NCI-H1930 (cell line): ENCODE results near the gene POU3F2.

Experiments used
- DNase-seq, 2 experiments: peaks; one replicate each; lab custom pipeline; 2025; lab: John Stamatoyannopoulos, UW

POU3F2 gene

GRCh38 chr6:98844244-98845210 lies 10.2 kb downstream of the POU3F2 start:
- no peak for DNase-seq

DNA sequence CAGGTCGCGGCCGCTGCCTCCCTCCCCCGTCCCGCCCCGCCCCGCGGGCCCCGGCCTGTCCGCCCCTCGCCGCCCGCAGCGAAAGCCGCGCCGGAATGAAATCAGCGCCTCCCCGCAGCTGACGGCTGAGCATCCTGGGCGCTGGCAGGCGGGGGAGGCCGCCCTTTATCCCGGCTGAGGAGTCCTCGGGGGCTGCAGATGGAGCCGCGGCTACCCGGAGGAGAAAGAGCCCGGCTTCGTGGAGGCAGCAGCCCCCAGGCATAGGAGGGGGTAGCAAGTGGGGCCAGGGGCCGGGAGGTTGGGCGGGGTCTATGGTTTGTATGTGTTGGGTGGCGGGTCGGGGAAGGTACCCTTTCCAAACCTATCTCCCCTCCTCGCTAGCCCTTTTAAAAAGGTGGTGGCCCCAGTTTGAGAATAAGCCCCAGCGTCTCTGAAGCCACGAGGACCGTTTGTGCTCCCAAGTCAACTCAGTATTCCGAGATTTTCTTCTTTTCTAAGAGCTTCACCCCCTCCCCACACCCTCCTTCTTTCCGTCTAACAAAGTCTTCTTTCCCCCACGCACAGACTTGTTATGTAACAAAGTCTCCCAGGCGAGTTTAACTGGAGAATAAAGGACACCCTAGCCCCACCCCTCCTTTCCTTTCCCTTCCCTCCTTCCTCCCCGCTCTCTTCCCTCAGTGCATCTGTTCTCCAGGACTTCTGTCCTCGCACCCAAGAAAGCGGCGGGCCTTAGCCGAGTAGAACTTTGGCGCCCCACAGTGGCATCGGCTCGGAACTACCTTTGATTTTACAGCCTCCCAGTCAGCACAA lies 11.0 kb downstream of the POU3F2 start:
- DNase-seq: peak; percentile 66 to 77

- no peak for DNase-seq
Observed at GRCh38 chr6:98846021-98846380, 11.6 kb downstream of the POU3F2 start.

GRCh38 chr6:98847416-98847778 lies 13.0 kb downstream of the POU3F2 start:
- DNase-seq: no peak

DNA sequence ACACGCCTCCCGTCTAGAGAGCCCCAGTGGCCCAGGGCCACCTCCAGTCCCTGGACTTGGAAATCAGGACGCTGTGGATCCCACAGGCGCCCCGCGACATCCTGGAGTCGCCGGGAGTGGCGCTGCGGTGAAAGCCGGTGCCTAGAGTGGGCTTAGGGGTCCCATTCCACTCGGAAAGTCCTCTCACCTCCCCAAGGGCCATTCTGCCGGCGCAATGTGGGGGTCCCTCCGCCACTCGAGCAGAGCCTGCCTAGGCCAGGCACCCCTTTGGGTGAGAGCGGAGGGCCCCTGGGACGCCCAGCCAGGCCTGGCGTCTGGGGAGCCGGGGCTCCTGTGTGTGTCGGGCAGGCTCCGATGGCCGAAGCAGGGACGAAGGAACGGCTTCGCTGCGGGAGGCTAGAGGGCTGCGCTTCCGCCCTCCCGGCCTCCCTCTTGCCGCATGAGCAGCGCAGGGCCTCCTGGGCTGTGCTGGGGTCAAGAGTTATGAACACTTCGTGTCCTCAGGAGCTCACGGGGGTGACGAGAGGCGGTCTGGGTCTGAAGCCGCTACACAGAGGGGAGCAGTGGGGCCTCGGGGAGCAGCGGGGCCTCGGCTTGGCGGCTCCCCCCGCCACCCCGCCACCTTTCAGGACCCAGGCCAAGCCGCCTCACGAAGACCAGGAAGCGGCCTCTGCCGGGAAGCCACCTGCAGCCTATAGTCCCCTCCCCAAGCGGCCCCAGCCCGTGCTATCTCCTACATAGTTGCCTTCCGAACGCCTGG lies 13.6 kb downstream of the POU3F2 start:
- no peak for DNase-seq

DNA sequence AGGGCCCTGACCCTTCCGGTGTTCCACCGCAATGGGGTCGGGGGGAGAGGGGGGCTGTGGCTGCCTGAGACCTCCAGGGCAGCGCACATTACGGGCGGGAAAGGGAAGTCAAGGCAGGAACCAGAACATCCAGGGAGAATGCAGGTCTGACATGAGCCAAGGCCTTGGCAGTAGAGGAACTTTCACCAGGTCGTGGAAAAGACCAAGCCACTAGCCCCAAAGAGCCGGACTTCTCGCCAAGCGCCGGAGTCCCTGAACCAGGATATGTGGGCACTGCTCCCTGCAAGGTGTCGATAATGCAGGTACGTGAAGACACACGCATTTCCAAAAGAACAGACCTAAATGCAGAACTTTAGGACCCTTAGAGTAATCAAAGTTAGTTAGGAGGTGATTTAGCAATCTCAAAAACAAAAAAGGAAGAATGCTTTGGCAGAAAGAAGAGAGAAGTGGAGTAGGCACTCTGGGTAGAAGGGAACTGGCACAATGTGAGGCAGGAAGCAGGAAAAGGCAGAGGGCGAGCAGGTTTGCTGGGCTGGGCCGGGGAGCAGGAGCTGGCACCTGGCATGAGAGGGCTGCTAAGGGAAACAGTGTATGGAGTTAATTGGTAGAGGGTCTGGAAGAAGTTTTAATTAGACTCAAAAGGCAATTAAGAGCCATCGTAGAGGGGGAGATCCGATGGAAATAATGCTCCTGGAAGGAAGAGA lies 14.3 kb downstream of the POU3F2 start:
- no peak for DNase-seq

GRCh38 chr6:98864497-98864896 lies 30.1 kb downstream of the POU3F2 start:
- no peak for DNase-seq

DNA sequence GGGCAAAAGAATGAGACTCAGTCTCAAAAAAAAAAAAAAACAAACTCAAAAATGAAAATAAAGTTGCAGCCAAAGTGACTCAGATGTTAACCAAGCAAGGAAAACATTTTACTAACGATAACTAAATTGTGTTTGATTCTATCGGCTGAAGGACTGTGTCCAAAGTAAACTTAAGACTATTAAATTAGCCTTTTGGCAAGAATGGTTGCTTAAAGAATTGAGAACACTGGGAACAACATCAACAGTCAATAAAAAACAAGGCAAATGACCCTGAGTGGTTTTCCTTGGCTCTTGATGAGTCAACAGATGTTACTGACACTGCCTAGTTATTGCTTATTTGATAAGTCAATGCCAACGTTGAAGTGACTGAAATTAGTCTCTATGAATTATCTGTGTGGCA lies 36.7 kb downstream of the POU3F2 start:
- peak in 1 of 2 experiments; percentile 2 for DNase-seq

- DNase-seq: no peak
Observed at GRCh38 chr6:98871821-98872220, 37.4 kb downstream of the POU3F2 start.

DNA sequence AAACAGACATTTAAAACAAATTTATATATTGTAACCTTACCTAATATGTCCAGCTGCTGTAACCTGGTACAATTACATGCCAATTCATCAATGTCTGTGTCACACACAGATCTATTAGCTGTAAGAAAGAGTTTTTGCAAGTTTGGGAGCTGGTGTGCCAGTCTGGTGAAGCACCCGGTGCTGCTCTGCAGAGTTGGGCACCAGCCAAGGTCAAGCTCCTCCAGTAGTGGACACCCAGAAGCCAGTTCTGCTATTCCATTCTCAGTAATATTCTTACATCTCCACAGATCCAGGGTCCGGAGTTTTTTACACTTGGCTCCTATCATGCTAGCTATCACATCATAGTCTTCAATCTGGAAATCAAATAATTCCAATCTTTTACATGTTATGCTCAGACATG lies 41.0 kb downstream of the POU3F2 start:
- no peak for DNase-seq

GRCh38 chr6:98877250-98877649 lies 42.9 kb downstream of the POU3F2 start:
- DNase-seq: no peak

DNA sequence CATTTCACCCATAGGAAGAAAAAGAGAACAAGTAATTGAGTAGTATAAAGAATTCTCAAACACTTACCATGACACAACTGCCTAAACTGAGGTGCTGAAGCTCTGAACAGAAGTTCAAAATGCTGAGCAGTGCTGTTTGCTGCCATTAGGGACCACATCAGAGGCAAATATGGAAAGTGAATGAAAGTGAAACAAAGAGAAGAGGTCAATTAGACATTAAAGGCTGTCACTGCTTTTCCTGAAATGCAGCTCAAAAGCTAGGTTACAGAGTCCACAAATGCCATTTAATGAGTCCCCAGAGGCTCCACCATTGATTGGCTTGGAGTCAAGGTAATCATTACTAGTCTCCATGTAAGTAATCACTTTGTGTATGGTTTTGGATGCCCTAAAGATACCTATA lies 46.1 kb downstream of the POU3F2 start:
- DNase-seq: peak in 1 of 2 experiments; percentile 45

GRCh38 chr6:98885330-98885729 lies 51.0 kb downstream of the POU3F2 start:
- DNase-seq: no peak

DNA sequence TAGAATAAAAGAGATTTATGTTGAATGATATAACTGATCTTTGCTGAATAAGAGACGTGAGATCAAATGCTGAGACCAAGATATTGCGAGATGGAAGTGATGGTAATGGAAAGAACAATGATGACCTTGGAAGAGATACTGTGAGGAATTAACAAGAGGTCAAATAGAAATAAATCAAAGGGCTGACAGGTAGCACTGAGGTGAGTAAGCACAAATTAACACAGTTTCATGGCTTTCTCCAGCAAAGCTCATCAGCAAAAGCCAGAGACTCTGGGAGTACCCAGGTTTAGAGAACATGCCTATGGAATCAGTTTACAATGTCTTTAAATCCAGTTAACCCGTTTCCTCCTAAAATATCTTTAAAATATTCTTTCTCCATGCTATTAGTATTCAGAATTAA lies 53.3 kb downstream of the POU3F2 start:
- no peak for DNase-seq
